ENCODE results near the gene NOVA1.

- no peak for TF ChIP-seq SUZ12 (IDR thresholded peaks at IDR 0.05)
- no peak for TF ChIP-seq CTBP1 (IDR thresholded peaks at IDR 0.05; ENCODE audit: borderline replicate concordance)
- TF ChIP-seq PKNOX1 (IDR thresholded peaks at IDR 0.05): no peak
- no peak for TF ChIP-seq FOXA1 (IDR thresholded peaks at IDR 0.05)
- TF ChIP-seq FOXK2 (IDR thresholded peaks at IDR 0.05): no peak
These were observed at the start of gene NOVA1 for GRCh38 chr14:26597589-26598080.
